Uterus (tissue), 4 donors: ENCODE results near the gene TXNDC5. TPM values are rescaled to one million over a fixed set of nuclear protein-coding genes. Genes with fewer than 3 reads are reported as not detected.

Experiments used
- DNase-seq, 2 donors: peaks; one replicate each; pipeline ENCODE4 v3.0.0-alpha.2; 2019 to 2020
- H3K27ac ChIP-seq, 2 donors: fragments of 200-600 bp; sonication (generic); 1 replicate in 1 of 2; 2 replicates in 1 of 2; pipeline ENCODE4 v1.5.1; 2016 to 2018
- H3K27me3 ChIP-seq, 2 donors: fragments of 200-600 bp; sonication (generic); one replicate each; pipeline ENCODE4 v1.5.1; 2018 to 2019; ENCODE audit warnings: control low read depth in 1 of 2
- H3K36me3 ChIP-seq, 2 donors: fragments of 200-600 bp; sonication (generic); one replicate each; pipeline ENCODE4 v1.5.1; 2019; ENCODE audit warnings: control low read depth in 1 of 2
- H3K4me1 ChIP-seq, 2 donors: fragments of 200-600 bp; sonication (generic); one replicate each; pipeline ENCODE4 v1.5.1; 2018 to 2019; ENCODE audit warnings: control low read depth in 1 of 2
- H3K4me3 ChIP-seq, 2 donors: fragments of 200-600 bp; sonication (generic); 1 replicate in 1 of 2; 2 replicates in 1 of 2; pipeline ENCODE4 v1.5.1; 2018 to 2019; ENCODE audit warnings: mild to moderate bottlenecking in 1 of 2
- H3K9me3 ChIP-seq, 2 donors: fragments of 200-600 bp; sonication (generic); one replicate each; pipeline ENCODE4 v1.5.1; 2019; ENCODE audit warnings: control low read depth in 1 of 2
- CTCF ChIP-seq, 4 experiments: fragments of 200-600 bp in 2 of 4; fragments of 450-650 bp in 2 of 4; sonication (generic) in 2 of 4; IDR thresholded peaks; one replicate each; pipeline ENCODE4 v1.5.1; 2016 to 2019; ENCODE audit warnings: antibody characterized with exemption in 4 of 4, mild to moderate bottlenecking in 2 of 4, moderate library complexity in 1 of 4
- POLR2A ChIP-seq, 2 donors: fragments of 450-650 bp; IDR thresholded peaks; one replicate each; pipeline ENCODE4 v1.6.1; 2016; ENCODE audit warnings: antibody characterized with exemption in 2 of 2, mild to moderate bottlenecking in 1 of 2, moderate library complexity in 1 of 2
- intact Hi-C: fragments of 100-400 bp; cut with DNase I; formaldehyde crosslinking; loops from one replicate; pipeline ENCODE4 v1.15.1; 2023; ENCODE audit warnings: low total_unique reads
- total RNA-seq, 4 donors: library from RNA; depleted of rRNA in 3 of 4; stranded (reverse); fragments of >200 nt in 3 of 4; gene quantifications; one replicate each; pipeline versions ENCODE4 v1.1.0 to v1.2.4, GENCODE V29; 2014 to 2023
- donor health status: DM: yes; HTN: yes; CAD: no.

The TXNDC5 gene
- total RNA-seq, 4 donors from 2014 or later: 70.8 to 279 (median 104) TPM

- no peak for TF ChIP-seq CTCF (IDR thresholded peaks at IDR 0.05)
- TF ChIP-seq POLR2A (IDR thresholded peaks at IDR 0.05): no peak
- Histone ChIP-seq H3K36me3 (no peaks in the 10 kb centered on the region), H3K27me3 (no peaks in the 10 kb centered on the region), H3K9me3 (no peaks in the 10 kb centered on the region), H3K27ac (no peak overlapping the region), H3K4me1 (no peaks in the 10 kb centered on the region), H3K4me3 (no peak overlapping the region)
- intact Hi-C loops: no loop called here
- DNase-seq: no peak
Measured at GRCh38 chr6:7916959-7917358, 6.4 kb upstream of the TXNDC5 start.

DNA sequence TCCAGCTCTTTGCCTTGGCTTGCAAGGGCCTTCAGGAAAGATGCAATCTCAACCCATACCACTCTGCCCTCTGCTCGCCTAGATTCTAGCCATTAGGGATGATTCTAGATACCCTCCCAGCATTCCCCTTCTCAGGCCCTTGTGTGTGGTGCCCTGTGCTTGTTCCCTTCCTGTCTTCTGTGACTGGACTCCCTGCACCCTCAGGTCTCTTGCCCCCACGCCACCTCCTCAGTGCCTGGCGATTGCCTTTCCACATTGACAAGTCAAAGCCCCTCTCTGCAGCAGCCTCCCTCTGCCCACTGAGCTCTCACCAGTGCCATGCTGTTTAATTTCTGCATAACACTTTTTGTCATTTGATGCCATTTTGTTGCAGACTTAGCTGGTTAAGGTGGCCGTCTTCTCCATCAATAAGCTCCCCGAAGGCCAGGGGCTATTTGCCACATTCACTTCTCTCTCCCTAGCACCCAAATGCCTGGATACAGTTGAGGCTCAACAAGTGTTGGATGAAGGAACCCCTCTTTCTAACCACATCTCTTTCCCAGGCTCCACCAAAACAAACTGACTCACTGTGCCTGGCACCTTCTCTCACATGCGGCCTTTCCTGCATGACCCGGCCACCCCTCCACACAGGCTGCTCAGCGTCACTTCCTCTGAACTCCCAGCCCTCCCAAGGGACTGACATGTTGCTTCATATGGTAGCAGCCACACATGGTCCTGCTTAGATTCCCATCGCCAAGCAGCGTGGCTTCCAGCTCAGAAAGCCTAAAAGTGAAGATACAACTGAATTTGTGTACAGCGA is 4.6 kb upstream of the TXNDC5 start:
- Histone ChIP-seq H3K9me3 (no peaks in the 10 kb centered on the region), H3K27me3 (no peaks in the 10 kb centered on the region), H3K27ac (no peak overlapping the region), H3K4me3 (no peak overlapping the region), H3K36me3 (no peaks in the 10 kb centered on the region), H3K4me1 (no peaks in the 10 kb centered on the region)
- intact Hi-C loops: no loop called here
- TF ChIP-seq POLR2A (IDR thresholded peaks at IDR 0.05) (no peak), CTCF (IDR thresholded peaks at IDR 0.05) (no peak)
- DNase-seq: peak; percentile 27 to 69

- intact Hi-C loops: no loop called here
Measured at GRCh38 chr6:7914311-7914710, 3.7 kb upstream of the TXNDC5 start.

GRCh38 chr6:7912736-7913517 is 2.3 kb upstream of the TXNDC5 start:
- TF ChIP-seq CTCF (IDR thresholded peaks at IDR 0.05): no peak
- no peak for TF ChIP-seq POLR2A (IDR thresholded peaks at IDR 0.05)
- Histone ChIP-seq H3K4me3 (no peak overlapping the region), H3K4me1 (peaks cover 0 to 8% of the 10 kb centered on the region in 2 donors), H3K27me3 (no peaks in the 10 kb centered on the region), H3K36me3 (no peaks in the 10 kb centered on the region), H3K27ac (no peak overlapping the region), H3K9me3 (no peaks in the 10 kb centered on the region)
- intact Hi-C loops: no loop called here
- no peak for DNase-seq

More at GRCh38 chr6:7914311-7914710, 3.7 kb upstream of the TXNDC5 start:
- TF ChIP-seq CTCF (IDR thresholded peaks at IDR 0.05) (no peak), POLR2A (IDR thresholded peaks at IDR 0.05) (no peak)
- no peak overlapping the region for H3K27ac ChIP-seq
- no peaks in the 10 kb centered on the region for H3K36me3 ChIP-seq
- peaks cover 0 to 2% of the 10 kb centered on the region in 2 donors for H3K4me1 ChIP-seq
- H3K9me3 ChIP-seq: no peaks in the 10 kb centered on the region
- DNase-seq: no peak
- H3K4me3 ChIP-seq: no peak overlapping the region
- H3K27me3 ChIP-seq: no peaks in the 10 kb centered on the region

DNA sequence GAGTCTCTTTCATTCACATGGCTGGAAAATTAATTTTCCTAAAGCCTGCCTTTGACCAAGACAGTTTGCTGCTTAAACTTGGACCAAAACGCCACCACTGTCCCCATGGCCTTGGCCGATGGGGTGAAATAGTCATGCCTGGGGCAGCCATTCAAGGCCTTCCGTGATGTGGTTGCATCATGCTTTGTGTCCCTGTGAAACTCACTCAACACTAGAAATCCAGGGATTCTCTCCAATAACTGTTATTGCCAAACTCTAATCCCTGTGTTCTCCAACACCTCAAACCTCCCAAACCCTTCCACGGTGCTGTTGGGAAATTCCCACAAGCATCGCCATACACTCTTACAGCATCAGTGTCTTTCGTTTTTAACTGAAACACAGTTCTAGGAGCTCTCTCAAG is 1.4 kb upstream of the TXNDC5 start:
- Histone ChIP-seq H3K36me3 (no peaks in the 10 kb centered on the region), H3K4me1 (peaks cover 0 to 8% of the 10 kb centered on the region in 2 donors), H3K9me3 (no peaks in the 10 kb centered on the region), H3K4me3 (no peak overlapping the region), H3K27ac (no peak overlapping the region), H3K27me3 (no peaks in the 10 kb centered on the region)
- no peak for TF ChIP-seq POLR2A (IDR thresholded peaks at IDR 0.05)
- no peak for TF ChIP-seq CTCF (IDR thresholded peaks at IDR 0.05)
- intact Hi-C loops: no loop called here
- no peak for DNase-seq
